CD4-positive, alpha-beta T cell treated with Interleukin-4 for 4 hours (primary cell): Measurements from ENCODE around the gene CES2.
"Not testable (repeated sequence)": the region's sequence is repeated elsewhere in the genome, so short reads cannot be mapped to it uniquely, and the experiment has no call there.

ENCODE experiments used
- DNase-seq: peaks from one replicate; pipeline ENCODE4 v3.0.0-alpha.2; 2020

The CES2 gene, protein sequence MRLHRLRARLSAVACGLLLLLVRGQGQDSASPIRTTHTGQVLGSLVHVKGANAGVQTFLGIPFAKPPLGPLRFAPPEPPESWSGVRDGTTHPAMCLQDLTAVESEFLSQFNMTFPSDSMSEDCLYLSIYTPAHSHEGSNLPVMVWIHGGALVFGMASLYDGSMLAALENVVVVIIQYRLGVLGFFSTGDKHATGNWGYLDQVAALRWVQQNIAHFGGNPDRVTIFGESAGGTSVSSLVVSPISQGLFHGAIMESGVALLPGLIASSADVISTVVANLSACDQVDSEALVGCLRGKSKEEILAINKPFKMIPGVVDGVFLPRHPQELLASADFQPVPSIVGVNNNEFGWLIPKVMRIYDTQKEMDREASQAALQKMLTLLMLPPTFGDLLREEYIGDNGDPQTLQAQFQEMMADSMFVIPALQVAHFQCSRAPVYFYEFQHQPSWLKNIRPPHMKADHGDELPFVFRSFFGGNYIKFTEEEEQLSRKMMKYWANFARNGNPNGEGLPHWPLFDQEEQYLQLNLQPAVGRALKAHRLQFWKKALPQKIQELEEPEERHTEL

DNA sequence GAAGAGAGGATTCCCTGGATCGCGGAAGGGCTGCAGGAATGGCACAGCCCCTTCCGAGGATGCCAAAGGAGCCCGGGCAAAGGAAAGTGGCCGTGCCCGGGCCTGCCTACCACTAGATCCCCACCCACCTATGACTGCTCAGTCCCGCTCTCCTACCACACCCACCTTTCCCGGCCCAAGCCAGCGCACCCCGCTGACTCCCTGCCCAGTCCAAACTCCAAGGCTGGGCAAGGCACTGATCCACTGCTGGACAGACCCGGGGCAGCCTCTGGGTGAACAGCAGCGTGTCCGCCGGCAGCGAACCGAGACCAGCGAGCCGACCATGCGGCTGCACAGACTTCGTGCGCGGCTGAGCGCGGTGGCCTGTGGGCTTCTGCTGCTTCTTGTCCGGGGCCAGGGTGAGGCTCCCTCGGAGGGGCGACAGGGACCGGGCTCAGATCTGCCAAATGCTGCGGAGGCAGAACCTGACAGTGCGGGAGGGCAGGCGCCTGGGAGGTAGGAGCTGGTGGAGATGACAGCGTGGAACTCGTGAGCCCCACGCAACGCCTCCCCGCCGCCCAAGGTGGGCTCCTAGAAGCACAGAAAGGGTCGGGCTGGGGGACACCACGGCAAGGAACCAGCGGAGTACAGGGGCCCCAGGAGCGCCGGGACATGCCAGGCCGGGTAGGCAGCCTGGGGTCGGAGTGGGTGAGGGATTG lies at the start of gene CES2:
TSS of gene CES2 (plus strand) at position 203 of the 698 bp plus-strand sequence. CDS start at position 323, 120 bp downstream.
- no peak for DNase-seq

DNA sequence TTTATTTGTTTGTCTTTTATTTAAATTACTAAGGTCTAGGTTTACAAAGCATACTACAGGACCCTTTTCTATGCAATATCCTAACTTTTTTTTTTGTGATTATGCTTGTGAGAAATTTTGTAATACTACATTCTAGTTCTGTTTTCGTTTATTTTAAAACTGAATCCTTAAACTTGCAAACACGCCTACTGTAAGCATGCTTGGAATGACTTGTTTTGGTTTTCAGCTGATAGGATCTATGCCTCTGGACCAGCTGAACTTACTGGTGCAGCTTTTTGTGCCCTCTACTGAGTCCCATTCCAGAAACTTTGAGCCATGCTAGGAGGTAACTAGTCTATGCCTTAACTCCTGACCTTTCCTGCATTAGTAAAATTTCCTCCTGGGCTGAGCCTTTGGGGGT lies 49.0 kb upstream of the CES2 start:
- no peak for DNase-seq

DNA sequence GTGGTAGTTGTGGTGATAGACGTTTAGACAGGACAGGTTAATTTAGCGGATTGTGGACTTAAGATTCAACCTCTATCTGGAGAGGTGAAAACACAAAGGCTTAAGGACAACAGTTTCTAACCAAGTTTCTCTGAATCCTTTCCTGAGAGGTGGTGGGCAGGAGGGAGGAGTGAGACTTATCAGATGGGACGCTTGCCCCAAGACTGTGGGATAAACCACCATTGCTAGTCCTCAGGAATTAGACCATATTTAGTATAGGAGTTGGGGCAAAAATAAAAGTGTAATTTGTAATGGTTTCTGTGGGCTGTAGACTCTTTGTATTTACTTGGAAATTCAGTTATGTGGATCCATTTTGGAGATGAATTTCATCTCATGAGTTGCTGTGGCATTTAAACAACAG lies 48.4 kb upstream of the CES2 start:
- no peak for DNase-seq

DNA sequence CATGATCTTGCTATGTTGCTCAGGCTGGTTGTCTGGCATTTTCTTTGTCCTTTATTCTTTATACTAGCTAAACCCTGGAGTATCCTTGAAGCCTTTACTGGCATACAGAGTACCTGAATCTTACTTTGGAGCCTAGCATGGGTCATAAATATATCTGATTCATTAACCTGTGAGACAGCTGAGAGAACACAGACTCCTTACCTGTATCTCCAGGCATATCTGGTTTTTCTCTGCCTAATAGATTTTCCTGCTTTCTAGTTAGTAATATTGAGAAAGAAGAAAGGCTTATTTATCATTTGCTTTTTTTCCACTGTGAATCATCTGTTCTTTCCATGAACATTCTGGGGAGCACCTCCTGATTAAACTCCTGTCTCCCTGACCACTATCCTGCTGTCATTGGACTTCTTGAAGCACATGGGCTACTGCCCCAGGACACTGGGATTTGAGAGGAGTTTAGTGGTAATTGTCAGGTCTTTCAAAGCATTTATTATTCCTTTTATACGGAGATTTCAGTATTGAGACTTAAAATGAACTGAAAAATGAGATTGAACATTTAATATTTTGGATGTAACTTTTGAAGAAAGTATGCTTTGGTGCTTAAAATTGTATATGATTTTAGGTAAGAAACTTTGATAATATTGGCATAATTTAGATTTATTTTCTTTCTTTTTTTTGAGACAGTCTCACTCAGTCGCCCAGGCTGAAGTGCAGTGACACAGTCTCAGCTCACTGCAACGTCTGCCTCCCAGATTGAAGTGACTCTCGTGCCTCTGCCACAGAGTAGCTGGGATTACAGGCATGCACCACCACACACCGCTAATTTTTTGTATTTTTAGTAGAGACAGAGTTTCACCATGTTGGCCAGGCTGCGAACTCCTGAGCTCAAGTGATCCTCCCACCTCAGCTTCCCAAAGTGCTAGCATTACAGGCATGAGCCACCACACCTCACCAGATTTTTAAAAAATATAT lies 46.4 kb upstream of the CES2 start:
- no peak for DNase-seq

DNA sequence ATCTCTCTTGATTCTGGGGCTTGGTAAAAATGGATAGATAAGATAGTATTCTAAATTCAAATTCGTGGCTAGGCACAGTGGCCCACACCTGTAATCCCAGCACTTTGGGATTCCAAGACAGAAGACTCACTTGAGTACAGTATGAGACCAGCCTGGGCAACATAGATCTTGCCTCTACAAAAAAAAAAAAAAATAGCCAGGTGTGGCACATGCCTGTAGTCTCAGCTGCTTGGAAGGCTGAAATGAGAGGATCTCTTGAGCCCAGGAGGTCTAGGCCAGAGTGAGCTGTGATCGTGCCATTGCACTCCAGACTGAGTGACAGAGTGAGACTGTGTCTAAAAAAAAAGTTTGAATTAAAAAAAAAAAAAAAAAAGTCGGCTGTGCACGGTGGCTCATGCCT lies 45.7 kb upstream of the CES2 start:
- DNase-seq: no peak

DNA sequence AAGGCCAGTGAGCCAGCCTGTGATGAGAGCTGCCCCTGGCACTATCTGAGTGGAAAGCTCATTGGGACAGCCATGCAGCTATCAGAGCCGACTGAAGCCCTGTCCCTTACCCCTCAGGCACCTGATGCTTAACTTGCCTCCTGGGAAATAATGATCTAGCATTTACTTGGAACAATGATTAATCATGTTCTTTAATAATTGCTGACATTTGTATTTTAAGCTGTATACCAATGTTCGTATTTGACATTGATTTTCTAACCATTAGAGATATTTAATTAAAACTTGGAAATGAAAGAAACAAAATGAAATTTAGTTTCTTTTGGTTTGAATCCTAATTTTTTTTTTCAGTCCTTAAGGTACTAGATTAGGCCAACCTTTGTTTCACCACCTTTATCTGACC lies 44.5 kb upstream of the CES2 start:
- no peak for DNase-seq

DNA sequence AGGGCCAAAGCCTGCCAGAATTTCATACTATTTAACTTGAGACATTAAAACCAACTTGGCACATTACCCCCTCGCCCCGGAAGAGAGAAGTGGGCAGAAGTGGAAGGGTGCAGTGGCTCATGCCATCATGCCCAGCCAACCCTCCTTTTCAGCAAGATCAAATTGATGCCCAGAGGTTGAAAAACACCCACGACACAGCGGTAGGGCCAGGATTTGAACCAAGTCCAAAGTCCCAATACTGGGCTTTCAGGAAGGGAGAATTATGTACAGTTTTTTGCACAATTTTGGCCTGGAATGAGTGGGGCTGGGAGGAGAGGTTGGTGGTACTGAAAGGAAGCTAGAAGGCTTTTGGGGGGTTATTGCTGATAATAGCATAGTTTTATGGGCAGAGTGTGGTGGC lies 44.0 kb upstream of the CES2 start:
- DNase-seq: no peak

DNA sequence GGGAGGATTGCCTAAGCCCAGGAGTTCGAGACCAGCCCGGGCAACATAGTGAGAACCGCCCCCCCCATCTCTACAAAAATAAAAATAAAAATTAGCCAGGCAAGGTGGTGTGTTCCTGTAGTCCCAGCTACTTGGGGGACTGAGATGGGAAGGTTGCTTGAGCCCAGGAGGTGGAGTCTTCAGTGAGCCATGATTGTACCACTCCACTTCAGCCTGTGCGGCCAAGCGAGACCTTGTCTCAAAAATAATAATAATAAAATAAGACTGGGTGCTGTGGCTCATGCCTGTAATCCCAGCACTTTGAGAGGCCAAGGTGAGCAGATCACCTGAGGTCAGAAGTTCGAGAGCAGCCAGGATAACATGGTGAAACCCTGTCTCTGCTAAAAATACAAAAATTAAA lies 43.5 kb upstream of the CES2 start:
- no peak for DNase-seq

DNA sequence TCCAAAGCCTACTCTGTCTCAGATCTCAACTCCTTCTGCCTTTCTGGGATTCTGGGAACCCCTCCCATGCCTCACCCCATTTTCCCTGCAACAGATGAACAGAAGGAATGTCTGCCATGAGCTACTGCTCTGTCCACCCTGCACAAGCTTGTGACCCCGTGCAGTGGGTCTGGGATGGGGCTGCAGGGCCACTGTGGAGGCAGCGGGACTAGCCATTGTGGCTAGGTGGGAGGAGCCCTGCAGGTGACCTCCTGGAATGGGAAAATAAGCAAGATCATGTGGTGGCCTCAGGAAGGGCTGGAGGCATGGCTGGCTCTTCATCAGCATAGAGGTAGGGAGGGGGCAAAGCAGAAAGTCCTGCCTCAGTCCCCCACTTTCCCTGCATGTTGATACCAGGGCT lies 41.3 kb upstream of the CES2 start:
- DNase-seq: no peak

DNA sequence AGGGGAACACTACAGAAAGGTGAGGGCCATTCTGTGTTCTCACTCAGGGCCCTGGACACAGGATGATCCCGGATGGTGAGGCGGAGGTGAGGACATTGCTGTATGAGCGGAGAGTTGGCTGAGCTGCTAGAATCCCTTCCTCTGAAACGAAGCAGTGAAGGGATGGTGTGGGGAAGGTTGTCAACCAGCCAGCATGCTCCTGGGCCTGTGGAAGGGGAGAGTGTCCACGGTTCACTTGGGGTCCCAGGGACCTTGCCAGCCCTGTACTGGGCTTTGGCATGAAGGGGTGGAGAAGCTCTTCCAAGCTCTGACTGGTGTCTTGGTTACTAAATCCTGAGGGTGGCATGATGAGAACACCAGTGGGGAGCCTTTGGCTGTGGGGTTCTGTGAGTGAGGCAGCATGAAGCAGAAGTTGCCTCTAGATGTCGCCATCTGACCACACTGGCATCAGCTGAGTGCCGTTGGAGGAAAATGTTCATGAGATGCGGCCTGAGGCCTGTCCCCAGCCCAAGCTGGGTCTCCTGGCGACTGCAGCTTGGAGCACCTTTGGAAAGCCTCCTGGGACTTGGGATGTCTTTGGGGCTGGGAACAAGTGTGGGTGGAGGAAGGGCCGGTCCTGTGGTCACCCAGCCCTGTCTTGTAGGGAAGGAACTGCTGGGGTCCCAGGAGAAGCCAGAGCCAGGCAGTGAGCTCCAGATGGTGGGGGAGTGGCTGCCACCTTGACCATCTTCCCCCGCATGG lies 40.2 kb upstream of the CES2 start:
- DNase-seq: peak; percentile 56

DNA sequence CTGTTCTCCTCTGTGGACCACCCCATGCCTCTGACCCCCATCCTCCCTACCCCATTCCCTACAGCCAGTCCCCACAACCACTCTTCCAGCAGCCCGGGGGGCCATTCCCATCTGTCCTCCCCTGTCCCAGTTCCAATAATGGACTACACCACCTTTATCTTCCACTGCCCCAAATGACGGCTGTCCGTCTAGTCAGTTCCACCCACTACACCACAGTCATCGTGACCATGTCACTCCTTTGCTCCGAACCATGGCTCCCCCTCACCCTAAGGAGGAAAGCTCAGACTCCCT lies 39.7 kb upstream of the CES2 start:
- no peak for DNase-seq

DNA sequence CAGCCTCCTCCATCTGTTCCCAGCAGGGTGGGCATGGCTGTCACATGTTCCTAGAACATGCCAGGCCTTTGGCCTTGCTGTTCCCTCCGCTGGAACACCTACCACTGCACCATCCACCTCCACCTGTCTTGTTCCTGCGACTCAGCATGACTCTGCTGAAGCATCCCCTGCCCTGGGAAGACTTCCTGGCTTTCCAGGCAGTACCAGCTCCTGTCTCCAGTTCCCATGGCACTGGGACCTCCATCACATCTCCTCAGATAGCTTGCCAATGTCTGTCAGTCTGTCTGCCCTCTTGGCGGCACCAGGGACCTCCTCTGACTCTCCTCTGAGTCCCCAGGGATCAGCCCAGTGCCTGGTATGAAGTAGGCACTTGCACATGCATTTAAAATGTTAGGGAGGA lies 39.3 kb upstream of the CES2 start:
- no peak for DNase-seq

DNA sequence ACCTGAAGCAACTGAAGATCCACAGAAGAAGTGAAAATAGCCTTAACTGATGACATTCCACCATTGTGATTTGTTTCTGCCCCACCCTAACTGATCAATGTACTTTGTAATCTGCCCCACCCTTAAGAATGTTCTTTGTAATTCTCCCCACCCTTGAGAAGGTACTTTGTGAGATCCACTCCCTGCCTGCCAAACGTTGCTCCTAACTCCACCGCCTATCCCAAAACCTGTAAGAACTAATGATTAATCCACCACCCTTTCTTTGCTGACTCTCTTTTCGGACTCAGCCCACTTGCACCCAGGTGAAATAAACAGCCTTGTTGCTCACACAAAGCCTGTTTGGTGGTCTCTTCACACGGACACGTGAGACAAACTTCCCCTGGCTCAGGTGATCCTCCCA lies 38.6 kb upstream of the CES2 start:
- DNase-seq: not testable (repeated sequence)

DNA sequence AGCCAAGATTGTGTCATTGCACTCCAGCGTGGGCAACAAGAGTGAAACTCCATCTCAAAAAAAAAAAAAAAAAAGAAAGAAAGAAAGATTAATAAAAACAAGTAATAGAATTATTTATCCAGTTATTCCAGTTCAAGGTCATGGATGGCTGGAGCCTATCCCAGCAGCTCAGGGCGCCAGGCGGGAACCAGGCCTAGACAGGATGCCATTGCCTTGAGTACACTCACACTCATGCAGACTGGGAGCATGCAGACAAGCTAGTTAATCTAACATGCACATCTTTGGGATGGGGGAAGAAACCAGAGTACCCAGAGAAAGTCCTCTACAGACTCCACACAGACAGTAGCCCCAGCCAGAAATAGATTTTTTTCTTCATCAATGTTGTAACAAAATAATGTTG lies 37.1 kb upstream of the CES2 start:
- DNase-seq: no peak

DNA sequence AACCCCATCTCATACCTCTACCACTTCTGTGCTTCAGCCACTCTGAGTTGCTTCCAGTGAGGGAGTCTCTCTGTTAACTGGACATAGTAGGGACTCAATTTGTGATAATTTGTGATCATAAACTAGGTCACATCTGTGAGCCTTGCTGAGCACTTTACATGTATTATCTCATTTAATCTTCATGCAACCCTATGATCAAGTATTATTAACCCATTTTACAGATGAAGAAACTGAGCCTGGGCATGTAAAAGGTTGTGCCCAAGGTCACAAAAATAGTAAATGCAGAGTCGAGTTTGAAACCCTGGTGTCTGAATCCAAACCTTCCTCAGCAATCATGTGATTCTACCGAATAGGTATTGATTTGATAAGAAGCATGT lies 36.4 kb upstream of the CES2 start:
- DNase-seq: no peak

DNA sequence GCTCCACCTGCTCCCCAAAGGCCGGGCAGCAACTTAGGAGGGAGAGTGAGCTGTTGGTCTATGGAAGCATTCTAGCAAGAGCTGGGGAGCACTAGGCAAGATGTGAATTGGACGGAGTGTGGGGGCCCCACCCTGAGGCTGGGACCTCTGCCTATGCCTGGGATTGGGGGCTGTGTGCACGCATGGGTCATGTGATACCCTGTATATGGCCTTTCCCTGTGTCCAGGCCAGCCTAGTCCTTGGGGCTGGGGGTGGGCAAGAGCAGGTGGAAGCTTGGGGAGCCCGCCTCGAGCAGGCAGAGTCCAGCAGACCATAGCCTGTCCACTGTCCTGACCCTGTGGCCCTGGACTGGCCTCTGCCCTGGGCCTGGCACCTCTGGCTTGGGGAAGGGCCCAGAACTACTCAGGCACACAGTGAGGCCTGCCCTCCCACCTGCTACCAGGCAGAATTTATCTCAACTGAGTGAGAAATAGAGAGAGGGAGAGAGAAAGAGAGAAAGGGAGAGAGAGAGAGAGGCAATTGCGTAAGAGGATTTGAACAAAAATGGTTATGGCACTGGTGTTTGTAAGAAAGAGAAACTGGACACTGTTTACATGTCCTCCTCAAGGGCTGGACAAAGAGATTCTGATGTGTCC lies 35.9 kb upstream of the CES2 start:
- no peak for DNase-seq

DNA sequence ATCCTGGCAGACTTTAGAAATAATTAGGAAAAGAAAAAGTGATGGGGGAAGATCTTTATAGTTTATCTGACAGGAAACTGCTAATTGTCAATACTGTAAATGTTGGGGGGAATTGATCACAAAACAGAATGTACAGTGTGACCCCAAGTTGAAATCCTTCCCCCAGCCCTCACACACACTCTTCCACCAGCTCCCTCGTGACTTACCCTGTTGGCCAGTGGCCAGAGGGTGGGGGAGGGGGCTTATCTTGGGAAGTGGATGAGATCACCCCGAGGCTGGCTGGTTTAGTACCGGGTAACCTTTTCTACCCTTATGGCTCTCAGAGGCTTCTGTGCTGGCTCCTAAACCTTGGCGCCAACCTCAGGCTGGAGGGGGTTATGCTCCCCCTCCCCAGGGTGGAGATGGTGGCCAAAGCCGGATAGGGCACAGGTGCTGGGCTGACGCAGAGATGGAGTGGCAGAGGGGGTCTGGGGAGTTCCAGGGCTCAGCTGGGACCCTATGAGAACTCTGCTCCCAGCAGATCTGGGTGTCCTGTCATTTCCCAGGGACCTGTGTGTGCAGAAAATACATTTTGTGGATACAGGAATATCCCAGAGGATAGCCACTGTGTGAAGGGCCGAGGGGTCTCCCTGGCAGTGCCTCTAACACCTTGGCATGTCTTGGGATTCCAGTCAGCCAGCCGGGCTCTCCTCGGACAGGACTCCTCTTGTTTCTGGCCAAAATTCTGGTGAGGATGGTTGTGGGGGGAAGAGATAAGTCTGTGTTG lies 35.2 kb upstream of the CES2 start:
- no peak for DNase-seq

DNA sequence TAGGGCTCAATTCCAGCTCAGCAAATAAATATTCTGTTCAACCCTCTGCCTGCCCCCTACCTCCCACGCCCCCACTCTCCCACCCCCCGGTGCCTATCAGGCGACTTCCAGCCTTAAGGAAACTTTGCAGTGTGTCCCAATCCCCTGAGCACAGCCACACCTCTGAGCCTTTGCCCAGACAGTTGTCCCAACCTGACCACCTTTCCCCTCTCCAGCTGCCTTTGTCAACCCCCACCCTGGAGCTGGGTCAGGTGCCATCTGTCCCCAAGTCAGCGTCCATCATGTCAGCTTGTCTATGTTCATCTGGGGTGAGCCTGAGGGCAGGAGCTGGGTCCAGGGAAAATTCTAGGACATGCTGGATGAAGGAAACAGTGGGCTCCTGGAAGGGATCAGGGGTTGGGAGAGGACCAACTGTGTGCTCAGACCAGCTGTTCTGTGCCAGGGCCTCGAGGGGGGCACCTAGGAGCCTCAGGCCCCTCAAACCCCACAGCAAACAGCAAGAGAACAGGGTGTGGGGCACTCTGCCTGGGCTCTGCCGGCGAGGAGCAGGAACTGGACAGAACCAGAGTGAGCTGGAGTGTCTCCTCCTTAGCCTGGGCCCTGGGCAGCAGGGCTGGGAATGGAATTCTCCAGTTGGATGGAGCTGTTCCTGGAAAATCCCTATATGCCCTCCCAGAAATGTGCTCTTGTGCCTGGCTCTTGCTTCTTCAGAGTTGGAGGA lies 34.4 kb upstream of the CES2 start:
- no peak for DNase-seq

DNA sequence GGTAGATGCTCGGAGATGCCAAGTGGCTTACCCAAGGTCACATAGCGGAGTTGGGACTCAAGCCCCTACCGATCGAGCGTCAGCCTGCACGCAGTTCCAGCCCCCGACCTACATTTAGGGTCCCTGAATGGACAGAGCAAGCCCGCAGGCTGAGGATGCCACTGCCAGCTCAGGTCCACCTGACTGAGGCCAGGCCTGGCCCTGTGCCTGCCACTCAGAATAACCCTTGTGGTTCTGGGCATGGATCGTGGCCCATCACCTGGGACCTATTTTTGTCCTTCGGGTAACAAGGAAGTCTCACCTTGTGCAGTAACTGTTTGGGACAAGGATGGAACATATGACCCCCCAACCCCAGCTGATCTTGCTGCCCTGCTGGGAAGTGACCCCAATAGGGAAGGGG lies 33.7 kb upstream of the CES2 start:
- DNase-seq: no peak
